Stimulated activated CD4-positive, alpha-beta T cell treated with anti-CD3 and anti-CD28 coated beads, Interleukin-15, amount 100 ng/mL, for 24 hours (primary cell): ENCODE data around the gene NR0B1.

Experiments used
- DNase-seq: peaks from one replicate; pipeline ENCODE4 v3.0.0-alpha.2; 2020

Gene NR0B1

DNA sequence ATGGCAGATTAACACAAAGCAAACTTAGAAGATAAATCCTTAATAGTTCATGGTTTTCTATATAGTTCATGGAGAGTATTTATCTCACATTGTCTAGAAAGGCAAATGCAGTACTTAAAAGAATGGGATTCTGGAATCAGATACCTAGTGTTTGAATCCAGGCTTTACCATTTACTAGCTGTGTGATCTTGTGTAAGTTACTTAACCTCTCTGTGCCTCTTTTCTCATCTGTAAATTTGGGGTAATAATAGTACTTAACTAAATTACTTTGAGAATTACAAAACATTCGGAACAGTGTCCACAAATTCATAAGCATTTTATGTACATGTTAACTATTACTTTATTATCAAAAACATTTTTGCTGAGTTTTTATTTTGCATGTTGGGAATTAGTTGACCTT is 46.4 kb downstream of the NR0B1 start:
- no peak for DNase-seq

DNA sequence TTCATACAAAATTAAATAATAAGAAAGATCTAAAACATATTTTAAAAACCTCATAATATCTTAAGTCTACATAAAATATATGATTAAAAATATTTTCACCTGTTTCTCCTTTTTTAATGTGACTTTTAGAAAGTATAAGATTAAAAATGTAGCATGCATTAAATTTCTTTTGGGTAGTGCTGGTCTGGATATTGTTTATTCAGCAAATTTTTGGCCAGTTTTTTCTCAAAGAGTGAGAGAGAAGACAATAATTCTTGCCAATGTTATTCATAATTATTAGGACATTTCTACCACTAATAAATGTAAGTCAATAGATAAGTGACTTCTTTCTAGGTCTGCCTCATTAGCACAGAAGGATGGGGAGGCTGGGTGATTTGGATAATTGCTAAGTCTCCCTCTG is 48.2 kb downstream of the NR0B1 start:
- no peak for DNase-seq

DNA sequence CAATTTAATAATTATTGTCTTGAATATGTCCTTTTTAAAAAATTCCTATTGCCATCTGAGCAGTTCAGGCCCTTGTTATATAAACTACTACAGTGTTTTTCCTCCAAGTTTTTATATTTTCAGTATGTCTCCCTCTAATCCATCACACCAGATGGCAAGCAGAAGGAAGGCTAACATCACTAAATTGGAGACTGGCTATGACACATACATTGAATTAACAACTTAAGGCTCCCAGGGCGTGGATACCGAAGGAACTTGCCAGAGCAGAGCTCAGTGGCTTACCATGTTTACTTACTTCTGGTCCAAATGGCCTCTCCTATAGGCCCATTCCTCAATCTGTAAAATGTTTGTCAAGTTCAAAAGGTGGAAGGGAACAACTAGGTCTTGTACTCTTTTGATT is 49.3 kb downstream of the NR0B1 start:
- no peak for DNase-seq
